Hepatocyte (in vitro differentiated cells): Measurements from ENCODE around the gene DAPP1. TPM values are rescaled to one million over a fixed set of nuclear protein-coding genes. Genes with fewer than 3 reads are reported as not detected.
"Not testable (repeated sequence)": the region's sequence is repeated elsewhere in the genome, so short reads cannot be mapped to it uniquely, and the experiment has no call there.

ENCODE experiments used
- DNase-seq: peaks from one replicate; pipeline ENCODE4 v3.0.0-alpha.2; 2016; ENCODE audit warnings: low spot score
- H2AFZ ChIP-seq: fragments of 200-600 bp; sonication (generic); 2 replicates; pipeline ENCODE4 v1.6.0; 2016; ENCODE audit warnings: antibody characterized with exemption, mild to moderate bottlenecking
- H3K27ac ChIP-seq: fragments of 200-600 bp; sonication (generic); 2 replicates; pipeline ENCODE4 v1.5.1; 2016; ENCODE audit warnings: mild to moderate bottlenecking
- H3K27me3 ChIP-seq: fragments of 200-600 bp; sonication (generic); 2 replicates; pipeline ENCODE4 v1.6.1; 2016
- H3K36me3 ChIP-seq: fragments of 200-600 bp; sonication (generic); replicated peaks from 2 replicates; pipeline ENCODE4 v1.5.1; 2016; ENCODE audit warnings: low read depth; ENCODE audit not compliant: insufficient read depth
- H3K4me1 ChIP-seq: fragments of 200-600 bp; sonication (generic); 2 replicates; pipeline ENCODE4 v1.5.1; 2016; ENCODE audit warnings: mild to moderate bottlenecking, moderate library complexity; ENCODE audit not compliant: insufficient read depth
- H3K4me2 ChIP-seq: fragments of 200-600 bp; sonication (generic); 2 replicates; pipeline ENCODE4 v1.6.0; 2016
- H3K4me3 ChIP-seq: fragments of 200-600 bp; sonication (generic); 2 replicates; pipeline ENCODE4 v1.5.1; 2016; ENCODE audit warnings: mild to moderate bottlenecking
- H3K79me2 ChIP-seq: fragments of 200-600 bp; sonication (generic); 2 replicates; pipeline ENCODE4 v1.6.0; 2017; ENCODE audit warnings: mild to moderate bottlenecking
- H3K9me2 ChIP-seq: fragments of 200-600 bp; sonication (generic); replicated peaks from 2 replicates; pipeline ENCODE4 v1.6.0; 2017; ENCODE audit warnings: mild to moderate bottlenecking; ENCODE audit not compliant: insufficient read depth
- H3K9me3 ChIP-seq: fragments of 200-600 bp; sonication (generic); 2 replicates; pipeline ENCODE4 v1.5.1; 2016; ENCODE audit warnings: low read depth, mild to moderate bottlenecking
- H4K20me1 ChIP-seq: fragments of 200-600 bp; sonication (generic); 2 replicates; pipeline ENCODE4 v1.6.0; 2016; ENCODE audit warnings: mild to moderate bottlenecking; ENCODE audit not compliant: insufficient read depth, poor library complexity, severe bottlenecking
- CTCF ChIP-seq: fragments of 200-600 bp; sonication (generic); IDR thresholded peaks from 2 replicates; pipeline ENCODE4 v1.5.1; 2016; ENCODE audit warnings: antibody characterized with exemption, mild to moderate bottlenecking; ENCODE audit not compliant: poor library complexity
- EZH2 ChIP-seq: fragments of 200-600 bp; sonication (generic); IDR thresholded peaks from 2 replicates; pipeline ENCODE4 v1.6.1; 2016; ENCODE audit warnings: antibody characterized with exemption, mild to moderate bottlenecking, borderline replicate concordance
- EZH2phosphoT487 ChIP-seq: fragments of 200-600 bp; sonication (generic); IDR thresholded peaks from one replicate; pipeline ENCODE4 v1.6.1; 2018; ENCODE audit warnings: antibody characterized with exemption, mild to moderate bottlenecking, low read depth, moderate library complexity; ENCODE audit not compliant: unreplicated experiment, severe bottlenecking
- WGBS: methylation state at CpG from one replicate; pipeline ENCODE4 v1.1.6; 2016; ENCODE audit warnings: low lambda C conversion rate; ENCODE audit errors: missing lambda C conversion rate; 5-methylcytosine and 5-hydroxymethylcytosine counted together
- polyA plus RNA-seq: library from polyadenylated mRNA; unstranded; fragments of >200 nt; fragmentation: Nextera tagmentation; extraction: Ambion mirVana; gene quantifications from 2 replicates; pipeline ENCODE4 v1.2.1, GENCODE V29; 2016
- total RNA-seq: library from RNA; depleted of rRNA; stranded (reverse); fragments of >200 nt; gene quantifications from 2 replicates; pipeline ENCODE4 v1.2.3, GENCODE V29; 2014

The DAPP1 gene
- total and polyA plus RNA-seq, 2 experiments from 2014 or later: 1.7 to 2.0 TPM

GRCh38 chr4:99828477-99828876 lies 11.8 kb downstream of the DAPP1 start:
- Histone ChIP-seq H3K36me3 (no peaks in the 10 kb centered on the region), H3K27ac (peak overlapping the region; percentile 41), H3K27me3 (no peaks in the 10 kb centered on the region), H4K20me1 (no peaks in the 10 kb centered on the region), H3K4me1 (peaks cover 11% of the 10 kb centered on the region), H3K9me2 (no peaks in the 10 kb centered on the region), H3K4me2 (no peak overlapping the region), H3K79me2 (no peaks in the 10 kb centered on the region), H3K4me3 (no peak overlapping the region), H3K9me3 (no peaks in the 10 kb centered on the region), H2AFZ (no peak overlapping the region)
- TF ChIP-seq CTCF: no peak
- TF ChIP-seq EZH2phosphoT487: no peak
- no peak for TF ChIP-seq EZH2
- WGBS: 44% methylated on average over 1 of the region's 1 CpG
- peak; percentile 18 for DNase-seq

DNA sequence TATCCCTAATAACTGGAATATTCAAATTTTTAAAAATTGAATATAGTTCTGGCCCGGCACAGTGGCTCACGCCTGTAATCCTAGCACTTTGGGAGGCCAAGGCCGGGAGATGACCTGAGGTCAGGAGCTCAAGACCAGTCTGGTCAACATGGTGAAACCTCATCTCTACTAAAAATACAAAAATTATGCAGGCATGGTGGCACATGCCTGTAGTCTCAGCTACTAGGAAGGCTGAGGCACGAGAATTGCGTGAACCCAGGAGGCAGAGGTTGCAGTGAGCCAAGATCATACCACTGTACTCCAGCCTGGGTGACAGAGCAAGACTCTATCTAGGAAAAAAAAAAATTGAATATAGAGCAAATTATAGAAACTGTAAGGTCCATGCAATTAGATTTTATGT lies 13.4 kb downstream of the DAPP1 start:
- H3K27ac ChIP-seq, H3K36me3 ChIP-seq, H3K4me2 ChIP-seq, H3K9me3 ChIP-seq, H3K4me3 ChIP-seq, H4K20me1 ChIP-seq, H3K9me2 ChIP-seq, H2AFZ ChIP-seq, H3K79me2 ChIP-seq, H3K27me3 ChIP-seq, DNase-seq: not testable (repeated sequence)
- 96% methylated on average over 5 of the region's 5 CpGs for WGBS
- H3K4me1 ChIP-seq: peaks cover 11% of the 10 kb centered on the region

- Histone ChIP-seq H3K27ac (peak overlapping the region; percentile 52), H4K20me1 (no peaks in the 10 kb centered on the region), H3K4me3 (no peak overlapping the region), H3K27me3 (no peaks in the 10 kb centered on the region), H3K36me3 (no peaks in the 10 kb centered on the region), H3K4me2 (no peak overlapping the region), H3K9me3 (no peaks in the 10 kb centered on the region), H3K9me2 (no peaks in the 10 kb centered on the region), H2AFZ (no peak overlapping the region), H3K79me2 (no peaks in the 10 kb centered on the region), H3K4me1 (peaks cover 11% of the 10 kb centered on the region)
- DNase-seq: peak; percentile 33
- TF ChIP-seq EZH2phosphoT487 (no peak), EZH2 (no peak), CTCF (no peak)
These were observed 15.7 kb downstream of the DAPP1 start for GRCh38 chr4:99832321-99832720.

GRCh38 chr4:99832758-99833157 lies 16.1 kb downstream of the DAPP1 start:
- Histone ChIP-seq H4K20me1 (no peaks in the 10 kb centered on the region), H3K4me1 (peaks cover 11% of the 10 kb centered on the region), H3K36me3 (no peaks in the 10 kb centered on the region), H3K4me3 (no peak overlapping the region), H3K27me3 (no peaks in the 10 kb centered on the region), H3K9me3 (no peaks in the 10 kb centered on the region), H2AFZ (no peak overlapping the region), H3K4me2 (no peak overlapping the region), H3K9me2 (no peaks in the 10 kb centered on the region), H3K79me2 (no peaks in the 10 kb centered on the region), H3K27ac (no peak overlapping the region)
- TF ChIP-seq EZH2 (no peak), CTCF (no peak), EZH2phosphoT487 (no peak)
- no peak for DNase-seq
- WGBS: 59% methylated on average over 3 of the region's 3 CpGs
